Endothelial cell of umbilical vein (primary cell): Measurements from ENCODE around the gene FGF6. TPM values are rescaled to one million over a fixed set of nuclear protein-coding genes. Genes with fewer than 3 reads are reported as not detected.

Source experiments
- BruUV-seq: library from RNA; stranded (reverse); fragments of 400-500 nt; replicated peaks from 2 replicates; lab custom pipeline; 2021; lab: Mats Ljungman, UMichigan
- CTCF ChIA-PET: fragments of 300-600, 350-600 bp; sonication (Branson Sonifier 250); formaldehyde crosslinking; loops from one replicate; lab custom pipeline; 2021; ENCODE audit warnings: antibody characterized with exemption, inconsistent platforms; lab: Charles Lee
- POLR2A ChIA-PET: fragments of 300-600, 350-600 bp; sonication (Branson Sonifier 250); formaldehyde crosslinking; loops from one replicate; lab custom pipeline; 2021; ENCODE audit warnings: antibody characterized with exemption, inconsistent platforms; lab: Charles Lee
- DNase-seq: peaks from one replicate; pipeline ENCODE4 v3.0.0-alpha.2; 2011; ENCODE audit warnings: low read depth, low spot score
- FAIRE-seq: peaks from 2 replicates; lab custom pipeline; 2011; peaks lifted over from hg19 to GRCh38; lab: Jason Lieb, UNC
- H2AFZ ChIP-seq: 2 replicates; pipeline ENCODE4 v1.6.0; 2012; ENCODE audit warnings: low read depth, low read length, control low read depth, inconsistent platforms
- H3K27ac ChIP-seq: 2 replicates; pipeline ENCODE4 v1.5.1; 2011; ENCODE audit warnings: low read depth, mild to moderate bottlenecking, control low read depth, low read length, moderate library complexity; ENCODE audit not compliant: insufficient read depth
- H3K27me3 ChIP-seq, 2 experiments: 2 replicates each; pipeline versions ENCODE4 v1.6.0 to v1.6.1; 2011; ENCODE audit warnings: low read length in 2 of 2, mixed read lengths in 1 of 2; ENCODE audit not compliant: control insufficient read depth in 2 of 2, insufficient read depth in 2 of 2
- H3K36me3 ChIP-seq, 2 experiments: 2 replicates in 1 of 2; 3 replicates in 1 of 2; pipeline ENCODE4 v1.5.1; 2011; ENCODE audit warnings: low read length in 2 of 2, mild to moderate bottlenecking in 1 of 2, moderate library complexity in 1 of 2; ENCODE audit not compliant: control insufficient read depth in 2 of 2, insufficient read depth in 2 of 2; ENCODE audit errors: extremely low read depth in 1 of 2
- H3K4me1 ChIP-seq: 3 replicates; pipeline ENCODE4 v1.5.1; 2011; ENCODE audit warnings: mild to moderate bottlenecking, low read length; ENCODE audit not compliant: control insufficient read depth, insufficient read depth; ENCODE audit errors: extremely low read depth
- H3K4me2 ChIP-seq: 2 replicates; pipeline ENCODE4 v1.6.1; 2011; ENCODE audit warnings: low read length, control low read depth, mixed read lengths; ENCODE audit not compliant: insufficient read depth
- H3K4me3 ChIP-seq, 3 experiments: fragments of 200-600 bp in 1 of 3; sonication (generic), shearing (Covaris generic) in 1 of 3; replicated peaks in 1 of 3; 2 replicates each; pipeline ENCODE4 v1.5.1; 2011 to 2016; ENCODE audit warnings: control low read depth in 3 of 3, low read length in 3 of 3, mild to moderate bottlenecking in 2 of 3, inconsistent platforms in 1 of 3, low read depth in 1 of 3, moderate library complexity in 1 of 3; ENCODE audit not compliant: insufficient read depth in 1 of 3
- H3K79me2 ChIP-seq: 2 replicates; pipeline ENCODE4 v1.6.0; 2012; ENCODE audit warnings: low read length, inconsistent platforms; ENCODE audit not compliant: control insufficient read depth, insufficient read depth
- H3K9ac ChIP-seq: replicated peaks from 2 replicates; pipeline ENCODE3; 2011; ENCODE audit warnings: low read length, control low read depth; ENCODE audit not compliant: insufficient read depth; ENCODE audit errors: extremely low read depth
- H3K9me1 ChIP-seq: replicated peaks from 3 replicates; pipeline ENCODE4 v1.6.0; 2011; ENCODE audit warnings: mild to moderate bottlenecking, low read length; ENCODE audit not compliant: control insufficient read depth, insufficient read depth; ENCODE audit errors: extremely low read depth
- H3K9me3 ChIP-seq: replicated peaks from 2 replicates; pipeline ENCODE4 v1.5.1; 2012; ENCODE audit warnings: low read length, inconsistent platforms; ENCODE audit not compliant: control insufficient read depth, insufficient read depth
- H4K20me1 ChIP-seq: replicated peaks from 2 replicates; pipeline ENCODE3; 2011; ENCODE audit warnings: mild to moderate bottlenecking, low read length; ENCODE audit not compliant: control insufficient read depth, insufficient read depth; ENCODE audit errors: extremely low read depth
- EZH2 ChIP-seq: IDR thresholded peaks from 2 replicates; pipeline ENCODE4 v1.6.1; 2012; ENCODE audit warnings: borderline replicate concordance, low read depth, mild to moderate bottlenecking, moderate library complexity, low read length, inconsistent platforms; ENCODE audit not compliant: severe bottlenecking
- FOS ChIP-seq: IDR thresholded peaks from 2 replicates; pipeline ENCODE4 v1.6.1; 2011; ENCODE audit warnings: mild to moderate bottlenecking, low read length, moderate library complexity, borderline replicate concordance; ENCODE audit not compliant: insufficient read depth
- GATA2 ChIP-seq: IDR thresholded peaks from 2 replicates; pipeline ENCODE4 v1.7.0; 2011; ENCODE audit warnings: low read depth, mild to moderate bottlenecking, moderate library complexity, mixed read lengths, low read length; ENCODE audit not compliant: insufficient read length, insufficient read depth
- JUN ChIP-seq: IDR thresholded peaks from 2 replicates; pipeline ENCODE4 v1.6.1; 2011; ENCODE audit warnings: borderline replicate concordance, low read depth; ENCODE audit not compliant: insufficient read length, insufficient read depth
- MAX ChIP-seq: IDR thresholded peaks from 2 replicates; pipeline ENCODE4 v1.6.1; 2011; ENCODE audit not compliant: insufficient read depth, insufficient read length
- MYC ChIP-seq: IDR thresholded peaks from one replicate; pipeline ENCODE4 v1.6.1; 2011; ENCODE audit warnings: mild to moderate bottlenecking, low read depth, low read length
- POLR2A ChIP-seq: IDR thresholded peaks from 2 replicates; pipeline ENCODE4 v1.6.1; 2012; ENCODE audit warnings: low read depth, mild to moderate bottlenecking, control low read depth, low read length
- POLR2AphosphoS5 ChIP-seq: IDR thresholded peaks from 2 replicates; pipeline ENCODE4 v1.6.1; 2012; ENCODE audit warnings: low read depth, mild to moderate bottlenecking, control low read depth, low read length, moderate library complexity; ENCODE audit not compliant: insufficient read depth
- dilution Hi-C: fragments of 300-500 bp; cut with MboI; formaldehyde crosslinking; loops from one replicate; pipeline ENCODE4 v1.15.0; 2019; ENCODE audit warnings: low sequenced_read_pairs; ENCODE audit not compliant: extremely low pct_ligation_motif_present
- intact Hi-C: fragments of 100-400 bp; cut with micrococcal nuclease; formaldehyde crosslinking; loops from one replicate; pipeline ENCODE4 v1.10.0; 2022
- polyA plus RNA-seq, 4 experiments: library from polyadenylated mRNA; depleted of rRNA in 3 of 4; stranded (reverse) in 3 of 4; unstranded in 1 of 4; fragments of >200 nt; gene quantifications; 2 replicates each; pipeline versions ENCODE4 v1.2.1 to v1.2.3, GENCODE V29; 2011 to 2012; ENCODE audit warnings: missing spikeins in 1 of 4
- total RNA-seq: library from RNA; stranded (reverse); gene quantifications from 2 replicates; pipeline ENCODE4 v1.2.3, GENCODE V29; 2021
- TF ChIP-seq, protein P1 (sequence below), 2 donors: IDR thresholded peaks; 1 replicate in 1 of 2; 2 replicates in 1 of 2; pipeline ENCODE4 v1.5.1; 2011; ENCODE audit warnings: low read length in 2 of 2, mild to moderate bottlenecking in 2 of 2, moderate library complexity in 2 of 2, control low read depth in 1 of 2, inconsistent platforms in 1 of 2, low read depth in 1 of 2; ENCODE audit not compliant: insufficient read depth in 1 of 2; ENCODE audit errors: extremely low read depth in 1 of 2

The FGF6 gene
- total and polyA plus RNA-seq, 2 donors (not counting 3 experiments of a cell fraction or from before 2014, with no cell fraction given), result not detected

DNA sequence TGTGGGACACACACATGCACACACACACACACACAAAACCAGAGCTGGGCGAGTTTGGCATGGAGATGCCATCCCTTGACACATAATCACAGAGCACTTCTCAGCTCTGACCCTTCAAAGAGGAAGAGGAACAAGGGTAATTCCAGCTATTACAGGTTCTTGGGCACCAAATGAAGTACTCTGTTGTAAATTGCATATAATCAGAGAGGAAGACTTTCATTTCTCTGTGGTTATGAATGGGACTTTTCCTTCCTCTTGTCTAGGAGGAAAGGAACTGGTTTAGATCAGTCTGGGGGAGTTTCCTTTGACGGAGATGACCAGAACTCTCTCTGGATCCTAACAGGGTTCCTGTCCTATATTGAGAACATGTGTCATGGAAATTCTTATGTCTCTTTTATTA is 26.4 kb upstream of the FGF6 start:
- intact Hi-C loops, result no loop called here
- ChIA-PET POLR2A (no interaction called here), CTCF (no interaction called here)
- FAIRE-seq (no peak), DNase-seq (no peak)
- Histone ChIP-seq H3K9me3 (no peaks in the 10 kb centered on the region), H3K4me1 (no peaks in the 10 kb centered on the region), H3K79me2 (no peaks in the 10 kb centered on the region), H4K20me1 (no peaks in the 10 kb centered on the region), H2AFZ (no peak overlapping the region), H3K4me3 (no peak overlapping the region), H3K9ac (no peak overlapping the region), H3K9me1 (no peaks in the 10 kb centered on the region), H3K27ac (no peak overlapping the region), H3K4me2 (no peak overlapping the region), H3K36me3 (no peaks in the 10 kb centered on the region), H3K27me3 (peaks cover 0 to 6% of the 10 kb centered on the region in 2 experiments)
- no TSS peak for BruUV-seq
- TF ChIP-seq POLR2A, result no peak
- TF ChIP-seq FOS, result no peak
- TF ChIP-seq EZH2, result no peak
- TF ChIP-seq, protein P1, sequence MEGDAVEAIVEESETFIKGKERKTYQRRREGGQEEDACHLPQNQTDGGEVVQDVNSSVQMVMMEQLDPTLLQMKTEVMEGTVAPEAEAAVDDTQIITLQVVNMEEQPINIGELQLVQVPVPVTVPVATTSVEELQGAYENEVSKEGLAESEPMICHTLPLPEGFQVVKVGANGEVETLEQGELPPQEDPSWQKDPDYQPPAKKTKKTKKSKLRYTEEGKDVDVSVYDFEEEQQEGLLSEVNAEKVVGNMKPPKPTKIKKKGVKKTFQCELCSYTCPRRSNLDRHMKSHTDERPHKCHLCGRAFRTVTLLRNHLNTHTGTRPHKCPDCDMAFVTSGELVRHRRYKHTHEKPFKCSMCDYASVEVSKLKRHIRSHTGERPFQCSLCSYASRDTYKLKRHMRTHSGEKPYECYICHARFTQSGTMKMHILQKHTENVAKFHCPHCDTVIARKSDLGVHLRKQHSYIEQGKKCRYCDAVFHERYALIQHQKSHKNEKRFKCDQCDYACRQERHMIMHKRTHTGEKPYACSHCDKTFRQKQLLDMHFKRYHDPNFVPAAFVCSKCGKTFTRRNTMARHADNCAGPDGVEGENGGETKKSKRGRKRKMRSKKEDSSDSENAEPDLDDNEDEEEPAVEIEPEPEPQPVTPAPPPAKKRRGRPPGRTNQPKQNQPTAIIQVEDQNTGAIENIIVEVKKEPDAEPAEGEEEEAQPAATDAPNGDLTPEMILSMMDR (IDR thresholded peaks at IDR 0.05; ENCODE audit: extremely low read depth in 1 of 2, insufficient read depth in 1 of 2, low read depth in 1 of 2, low read length in 2 of 2), result no peak
- no peak for TF ChIP-seq MAX
- no peak for TF ChIP-seq POLR2AphosphoS5
- no peak for TF ChIP-seq GATA2
- TF ChIP-seq JUN, result no peak
- no peak for TF ChIP-seq MYC
- dilution Hi-C loops, result no loop called here
